HepG2 (cell line): Measurements from ENCODE around the gene CD79A. TPM values are rescaled to one million over a fixed set of nuclear protein-coding genes. Genes with fewer than 3 reads are reported as not detected.
A peak's percentile ranks its signal among the peaks of the same experiment; 100 is the strongest.

Experiments
- BCLAF1 ChIP-seq: fragments of 450-650 bp; IDR thresholded peaks from 2 replicates; pipeline ENCODE4 v1.6.1; 2017; ENCODE audit warnings: mild to moderate bottlenecking
- BORCS8-MEF2B ChIP-seq: sonication (generic); formaldehyde crosslinking; IDR thresholded peaks from 2 replicates; pipeline ENCODE4 v1.8.0; 2022; ENCODE audit warnings: mild to moderate bottlenecking, missing genetic modification reagents
- CC2D1A ChIP-seq: sonication (generic); formaldehyde crosslinking; IDR thresholded peaks from 2 replicates; pipeline ENCODE4 v1.8.1; 2023; ENCODE audit warnings: mild to moderate bottlenecking, missing genetic modification reagents
- GZF1 ChIP-seq: sonication (generic); formaldehyde crosslinking; IDR thresholded peaks from 2 replicates; pipeline ENCODE4 v1.5.1; 2020; ENCODE audit warnings: mild to moderate bottlenecking, missing genetic modification reagents
- HMG20B ChIP-seq: conservative IDR thresholded peaks from 2 replicates; pipeline ENCODE4 v1.6.1; 2016; ENCODE audit warnings: missing genetic modification reagents, missing compliant biosample characterization
- MLLT10 ChIP-seq: sonication (generic); formaldehyde crosslinking; IDR thresholded peaks from 2 replicates; pipeline ENCODE4 v1.4.0; 2020; ENCODE audit warnings: missing genetic modification reagents
- PHB2 ChIP-seq: fragments of 450-650 bp; IDR thresholded peaks from 2 replicates; pipeline ENCODE4 v1.6.1; 2018; ENCODE audit not compliant: partially characterized antibody
- PHF8 ChIP-seq: sonication (generic); formaldehyde crosslinking; IDR thresholded peaks from 2 replicates; pipeline ENCODE4 v1.5.0; 2020; ENCODE audit warnings: missing genetic modification reagents
- SIN3B ChIP-seq: fragments of 150-350 bp; IDR thresholded peaks from 2 replicates; pipeline ENCODE4 v1.6.1; 2014; ENCODE audit warnings: low read length
- TBX3 ChIP-seq: fragments of 450-650 bp; IDR thresholded peaks from 2 replicates; pipeline ENCODE4 v1.6.1; 2017; ENCODE audit warnings: antibody characterized with exemption, mild to moderate bottlenecking, inconsistent platforms, borderline replicate concordance
- ZBTB14 ChIP-seq: sonication (generic); formaldehyde crosslinking; IDR thresholded peaks from 2 replicates; pipeline ENCODE4 v1.4.0; 2020; ENCODE audit warnings: missing genetic modification reagents
- ZNF160 ChIP-seq: sonication (generic); formaldehyde crosslinking; IDR thresholded peaks from 2 replicates; pipeline ENCODE4 v1.8.0; 2022; ENCODE audit warnings: mild to moderate bottlenecking, inconsistent platforms, missing genetic modification reagents
- ZNF431 ChIP-seq: sonication (generic); formaldehyde crosslinking; IDR thresholded peaks from 2 replicates; pipeline ENCODE4 v1.9.0; 2022; ENCODE audit warnings: missing genetic modification reagents, low read depth, mild to moderate bottlenecking, borderline replicate concordance
- ZNF460 ChIP-seq: sonication (generic); formaldehyde crosslinking; IDR thresholded peaks from 2 replicates; pipeline ENCODE4 v1.5.1; 2020; ENCODE audit warnings: missing genetic modification reagents, mild to moderate bottlenecking, borderline replicate concordance
- ZNF614 ChIP-seq: IDR thresholded peaks from 2 replicates; pipeline ENCODE4 v1.6.1; 2018; ENCODE audit warnings: missing biosample characterization, missing genetic modification reagents, inconsistent platforms, borderline replicate concordance
- ZNF639 ChIP-seq: conservative IDR thresholded peaks from 2 replicates; pipeline ENCODE4 v1.6.1; 2018; ENCODE audit warnings: missing genetic modification reagents
- ZNF672 ChIP-seq: sonication (generic); formaldehyde crosslinking; IDR thresholded peaks from 2 replicates; pipeline ENCODE4 v1.8.1; 2022; ENCODE audit warnings: missing genetic modification reagents
- ZNF687 ChIP-seq: sonication (generic); formaldehyde crosslinking; IDR thresholded peaks from 2 replicates; pipeline ENCODE4 v1.5.1; 2020; ENCODE audit warnings: mild to moderate bottlenecking, missing genetic modification reagents, moderate library complexity
- ZSCAN5A ChIP-seq: sonication (generic); formaldehyde crosslinking; IDR thresholded peaks from 2 replicates; pipeline ENCODE4 v1.8.0; 2022; ENCODE audit warnings: mild to moderate bottlenecking, missing genetic modification reagents, borderline replicate concordance
- polyA plus RNA-seq, 8 experiments: library from polyadenylated mRNA; depleted of rRNA in 3 of 8; stranded (reverse) in 7 of 8; unstranded in 1 of 8; fragments of >200 nt; fragmentation: Illumina TruSeq in 4 of 8; extraction: Trizol in 4 of 8; gene quantifications; 2 replicates each; pipeline versions ENCODE4 v1.2.1 to v1.2.3, GENCODE V29; 2011 to 2016; ENCODE audit warnings: low read depth in 4 of 8, missing spikeins in 1 of 8, mixed read lengths in 1 of 8; ENCODE audit not compliant: insufficient read depth in 1 of 8
- total RNA-seq, 5 experiments: library from RNA; depleted of rRNA; stranded (reverse); fragments of >200 nt; fragmentation: Illumina TruSeq; extraction: Trizol; gene quantifications; 2 replicates each; pipeline ENCODE4 v1.2.3, GENCODE V29; 2016; ENCODE audit warnings: low read depth in 1 of 5

The CD79A gene
- total and polyA plus RNA-seq, 2 of the 13 experiments (the other 11 are each of a cell fraction or from before 2014, with no cell fraction given), result 0.24 to 0.33 TPM

GRCh38 chr19:41904118-41904870 is 27.2 kb downstream of the CD79A start (continued):
- TF ChIP-seq ZSCAN5A (no peak), BCLAF1 (no peak), BORCS8-MEF2B (no peak), ZNF160 (CRISPR knock-in tag) (no peak), ZNF687 (peak; percentile 63), TBX3 (peak; percentile 53; the same call in 1 of the 2 replicates), ZNF460 (no peak), GZF1 (CRISPR knock-in tag) (no peak), ZNF614 (CRISPR knock-in tag) (peak; percentile 46; the same call in 1 of the 2 replicates), ZNF431 (CRISPR knock-in tag) (no peak), ZBTB14 (CRISPR knock-in tag) (no peak), ZNF639 (CRISPR knock-in tag) (no peak), CC2D1A (CRISPR knock-in tag) (no peak), HMG20B (CRISPR knock-in tag) (peak; percentile 87), PHB2 (no peak), ZNF672 (CRISPR knock-in tag) (no peak), SIN3B (no peak), PHF8 (no peak), MLLT10 (CRISPR knock-in tag) (no peak)
